Measurements from ENCODE around the gene BABAM2.

GRCh38 chr2:27857417-27858172 is 32.9 kb upstream of the BABAM2 start:
- no peak for TF ChIP-seq CTCF (conservative IDR thresholded peaks at IDR 0.05; ENCODE audit: low read length)
- no peak for TF ChIP-seq EZH2phosphoT487 (IDR thresholded peaks at IDR 0.05; ENCODE audit: borderline replicate concordance, low read depth, low read length)
